Measurements from ENCODE around the gene PUSL1. TPM values are rescaled to one million over a fixed set of nuclear protein-coding genes. Genes with fewer than 3 reads are reported as not detected.

PUSL1 gene
- total and polyA plus RNA-seq, 2 experiments from 2014 or later: 41.5 to 55.8 TPM

DNA sequence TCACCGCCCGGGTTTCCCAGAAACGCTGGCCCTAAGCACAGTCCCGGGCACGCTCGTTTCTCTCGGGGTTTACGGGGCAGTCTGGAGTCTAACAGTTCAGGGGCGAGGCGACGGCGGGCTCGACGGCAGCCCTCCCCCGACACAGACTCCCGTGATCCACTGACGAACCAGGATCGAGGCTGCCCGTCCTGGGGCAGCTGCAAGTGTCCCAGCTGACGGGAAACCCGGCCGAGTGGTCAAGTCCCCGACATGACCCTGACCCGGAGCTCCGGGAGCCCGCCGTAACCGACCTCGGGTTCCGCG is 35.2 kb upstream of the PUSL1 start:
- H3K4me1 ChIP-seq (ENCODE audit: insufficient read depth): no peaks in the 10 kb centered on the region; the same call in 1 of the 2 replicates
- Mint-ChIP-seq H3K4me1 (peaks cover 25% of the 10 kb centered on the region), H3K27ac (peak overlapping the region; percentile 82), H3K4me3 (peak overlapping the region; percentile 88), H3K27me3 (ENCODE audit: insufficient read depth, low read depth, poor library complexity) (peaks cover 11% of the 10 kb centered on the region), H3K9me3 (peaks cover 3% of the 10 kb centered on the region; the same call in 1 of the 3 replicates), H3K36me3 (ENCODE audit: low read depth) (peaks cover 12% of the 10 kb centered on the region; the same call in 2 of the 3 replicates)
- H2AFZ ChIP-seq: no peak overlapping the region
- peaks cover 18% of the 10 kb centered on the region for H4K20me1 ChIP-seq (replicated peaks; ENCODE audit: insufficient read depth)
- no peaks in the 10 kb centered on the region for H3K9me2 ChIP-seq (ENCODE audit: insufficient read depth)
- H3K4me2 ChIP-seq: peak overlapping the region; percentile 92
- no peaks in the 10 kb centered on the region for H3K36me3 ChIP-seq (ENCODE audit: insufficient read depth)
- H3K27ac ChIP-seq (ENCODE audit: low read depth): no peak overlapping the region
- H3K27me3 ChIP-seq (ENCODE audit: insufficient read depth): no peaks in the 10 kb centered on the region
- ATAC-seq: no peak
- peak overlapping the region; percentile 90 for H3K4me3 ChIP-seq
- 0 out of 2 replicates have a peak, but pooled peaks cover 3% of the 10 kb centered on the region for H3F3A ChIP-seq (replicated peaks; ENCODE audit: low read depth)
- TF ChIP-seq, protein P1, sequence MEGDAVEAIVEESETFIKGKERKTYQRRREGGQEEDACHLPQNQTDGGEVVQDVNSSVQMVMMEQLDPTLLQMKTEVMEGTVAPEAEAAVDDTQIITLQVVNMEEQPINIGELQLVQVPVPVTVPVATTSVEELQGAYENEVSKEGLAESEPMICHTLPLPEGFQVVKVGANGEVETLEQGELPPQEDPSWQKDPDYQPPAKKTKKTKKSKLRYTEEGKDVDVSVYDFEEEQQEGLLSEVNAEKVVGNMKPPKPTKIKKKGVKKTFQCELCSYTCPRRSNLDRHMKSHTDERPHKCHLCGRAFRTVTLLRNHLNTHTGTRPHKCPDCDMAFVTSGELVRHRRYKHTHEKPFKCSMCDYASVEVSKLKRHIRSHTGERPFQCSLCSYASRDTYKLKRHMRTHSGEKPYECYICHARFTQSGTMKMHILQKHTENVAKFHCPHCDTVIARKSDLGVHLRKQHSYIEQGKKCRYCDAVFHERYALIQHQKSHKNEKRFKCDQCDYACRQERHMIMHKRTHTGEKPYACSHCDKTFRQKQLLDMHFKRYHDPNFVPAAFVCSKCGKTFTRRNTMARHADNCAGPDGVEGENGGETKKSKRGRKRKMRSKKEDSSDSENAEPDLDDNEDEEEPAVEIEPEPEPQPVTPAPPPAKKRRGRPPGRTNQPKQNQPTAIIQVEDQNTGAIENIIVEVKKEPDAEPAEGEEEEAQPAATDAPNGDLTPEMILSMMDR (conservative IDR thresholded peaks at IDR 0.05; ENCODE audit: low read depth in 2 of 2): no peak
- TF ChIP-seq NANOG (IDR thresholded peaks at IDR 0.05; ENCODE audit: borderline replicate concordance): no peak
- TF ChIP-seq EZH2 (IDR thresholded peaks at IDR 0.05; ENCODE audit: low read depth, unreplicated experiment): no peak
- TF ChIP-seq POLR2AphosphoS5 (IDR thresholded peaks at IDR 0.05; ENCODE audit: low read depth): no peak
- TF ChIP-seq ZNF114 (CRISPR knock-in tag; IDR thresholded peaks at IDR 0.05): no peak
- no peak for TF ChIP-seq JUNB (IDR thresholded peaks at IDR 0.05; ENCODE audit: unreplicated experiment)
- TF ChIP-seq STAT1 (IDR thresholded peaks at IDR 0.05; ENCODE audit: unreplicated experiment): no peak
- TF ChIP-seq EZH2phosphoT487 (IDR thresholded peaks at IDR 0.05; ENCODE audit: unreplicated experiment): no peak
- TF ChIP-seq, protein P2, sequence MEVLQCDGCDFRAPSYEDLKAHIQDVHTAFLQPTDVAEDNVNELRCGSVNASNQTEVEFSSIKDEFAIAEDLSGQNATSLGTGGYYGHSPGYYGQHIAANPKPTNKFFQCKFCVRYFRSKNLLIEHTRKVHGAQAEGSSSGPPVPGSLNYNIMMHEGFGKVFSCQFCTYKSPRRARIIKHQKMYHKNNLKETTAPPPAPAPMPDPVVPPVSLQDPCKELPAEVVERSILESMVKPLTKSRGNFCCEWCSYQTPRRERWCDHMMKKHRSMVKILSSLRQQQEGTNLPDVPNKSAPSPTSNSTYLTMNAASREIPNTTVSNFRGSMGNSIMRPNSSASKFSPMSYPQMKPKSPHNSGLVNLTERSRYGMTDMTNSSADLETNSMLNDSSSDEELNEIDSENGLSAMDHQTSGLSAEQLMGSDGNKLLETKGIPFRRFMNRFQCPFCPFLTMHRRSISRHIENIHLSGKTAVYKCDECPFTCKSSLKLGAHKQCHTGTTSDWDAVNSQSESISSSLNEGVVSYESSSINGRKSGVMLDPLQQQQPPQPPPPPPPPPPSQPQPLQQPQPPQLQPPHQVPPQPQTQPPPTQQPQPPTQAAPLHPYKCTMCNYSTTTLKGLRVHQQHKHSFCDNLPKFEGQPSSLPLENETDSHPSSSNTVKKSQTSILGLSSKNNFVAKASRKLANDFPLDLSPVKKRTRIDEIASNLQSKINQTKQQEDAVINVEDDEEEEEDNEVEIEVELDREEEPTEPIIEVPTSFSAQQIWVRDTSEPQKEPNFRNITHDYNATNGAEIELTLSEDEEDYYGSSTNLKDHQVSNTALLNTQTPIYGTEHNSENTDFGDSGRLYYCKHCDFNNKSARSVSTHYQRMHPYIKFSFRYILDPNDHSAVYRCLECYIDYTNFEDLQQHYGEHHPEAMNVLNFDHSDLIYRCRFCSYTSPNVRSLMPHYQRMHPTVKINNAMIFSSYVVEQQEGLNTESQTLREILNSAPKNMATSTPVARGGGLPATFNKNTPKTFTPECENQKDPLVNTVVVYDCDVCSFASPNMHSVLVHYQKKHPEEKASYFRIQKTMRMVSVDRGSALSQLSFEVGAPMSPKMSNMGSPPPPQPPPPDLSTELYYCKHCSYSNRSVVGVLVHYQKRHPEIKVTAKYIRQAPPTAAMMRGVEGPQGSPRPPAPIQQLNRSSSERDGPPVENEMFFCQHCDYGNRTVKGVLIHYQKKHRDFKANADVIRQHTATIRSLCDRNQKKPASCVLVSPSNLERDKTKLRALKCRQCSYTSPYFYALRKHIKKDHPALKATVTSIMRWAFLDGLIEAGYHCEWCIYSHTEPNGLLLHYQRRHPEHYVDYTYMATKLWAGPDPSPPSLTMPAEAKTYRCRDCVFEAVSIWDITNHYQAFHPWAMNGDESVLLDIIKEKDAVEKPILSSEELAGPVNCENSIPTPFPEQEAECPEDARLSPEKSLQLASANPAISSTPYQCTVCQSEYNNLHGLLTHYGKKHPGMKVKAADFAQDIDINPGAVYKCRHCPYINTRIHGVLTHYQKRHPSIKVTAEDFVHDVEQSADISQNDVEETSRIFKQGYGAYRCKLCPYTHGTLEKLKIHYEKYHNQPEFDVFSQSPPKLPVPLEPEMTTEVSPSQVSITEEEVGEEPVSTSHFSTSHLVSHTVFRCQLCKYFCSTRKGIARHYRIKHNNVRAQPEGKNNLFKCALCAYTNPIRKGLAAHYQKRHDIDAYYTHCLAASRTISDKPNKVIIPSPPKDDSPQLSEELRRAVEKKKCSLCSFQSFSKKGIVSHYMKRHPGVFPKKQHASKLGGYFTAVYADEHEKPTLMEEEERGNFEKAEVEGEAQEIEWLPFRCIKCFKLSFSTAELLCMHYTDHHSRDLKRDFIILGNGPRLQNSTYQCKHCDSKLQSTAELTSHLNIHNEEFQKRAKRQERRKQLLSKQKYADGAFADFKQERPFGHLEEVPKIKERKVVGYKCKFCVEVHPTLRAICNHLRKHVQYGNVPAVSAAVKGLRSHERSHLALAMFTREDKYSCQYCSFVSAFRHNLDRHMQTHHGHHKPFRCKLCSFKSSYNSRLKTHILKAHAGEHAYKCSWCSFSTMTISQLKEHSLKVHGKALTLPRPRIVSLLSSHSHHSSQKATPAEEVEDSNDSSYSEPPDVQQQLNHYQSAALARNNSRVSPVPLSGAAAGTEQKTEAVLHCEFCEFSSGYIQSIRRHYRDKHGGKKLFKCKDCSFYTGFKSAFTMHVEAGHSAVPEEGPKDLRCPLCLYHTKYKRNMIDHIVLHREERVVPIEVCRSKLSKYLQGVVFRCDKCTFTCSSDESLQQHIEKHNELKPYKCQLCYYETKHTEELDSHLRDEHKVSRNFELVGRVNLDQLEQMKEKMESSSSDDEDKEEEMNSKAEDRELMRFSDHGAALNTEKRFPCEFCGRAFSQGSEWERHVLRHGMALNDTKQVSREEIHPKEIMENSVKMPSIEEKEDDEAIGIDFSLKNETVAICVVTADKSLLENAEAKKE (CRISPR knock-in tag; IDR thresholded peaks at IDR 0.05): no peak
- TF ChIP-seq CREB1 (CRISPR knock-in tag; IDR thresholded peaks at IDR 0.05; ENCODE audit: low read depth): no peak
- TF ChIP-seq ZNF331 (CRISPR knock-in tag; IDR thresholded peaks at IDR 0.05; ENCODE audit: low read depth): no peak
- TF ChIP-seq, protein P3, sequence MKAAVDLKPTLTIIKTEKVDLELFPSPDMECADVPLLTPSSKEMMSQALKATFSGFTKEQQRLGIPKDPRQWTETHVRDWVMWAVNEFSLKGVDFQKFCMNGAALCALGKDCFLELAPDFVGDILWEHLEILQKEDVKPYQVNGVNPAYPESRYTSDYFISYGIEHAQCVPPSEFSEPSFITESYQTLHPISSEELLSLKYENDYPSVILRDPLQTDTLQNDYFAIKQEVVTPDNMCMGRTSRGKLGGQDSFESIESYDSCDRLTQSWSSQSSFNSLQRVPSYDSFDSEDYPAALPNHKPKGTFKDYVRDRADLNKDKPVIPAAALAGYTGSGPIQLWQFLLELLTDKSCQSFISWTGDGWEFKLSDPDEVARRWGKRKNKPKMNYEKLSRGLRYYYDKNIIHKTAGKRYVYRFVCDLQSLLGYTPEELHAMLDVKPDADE (IDR thresholded peaks at IDR 0.05): no peak
- TF ChIP-seq, protein P4, sequence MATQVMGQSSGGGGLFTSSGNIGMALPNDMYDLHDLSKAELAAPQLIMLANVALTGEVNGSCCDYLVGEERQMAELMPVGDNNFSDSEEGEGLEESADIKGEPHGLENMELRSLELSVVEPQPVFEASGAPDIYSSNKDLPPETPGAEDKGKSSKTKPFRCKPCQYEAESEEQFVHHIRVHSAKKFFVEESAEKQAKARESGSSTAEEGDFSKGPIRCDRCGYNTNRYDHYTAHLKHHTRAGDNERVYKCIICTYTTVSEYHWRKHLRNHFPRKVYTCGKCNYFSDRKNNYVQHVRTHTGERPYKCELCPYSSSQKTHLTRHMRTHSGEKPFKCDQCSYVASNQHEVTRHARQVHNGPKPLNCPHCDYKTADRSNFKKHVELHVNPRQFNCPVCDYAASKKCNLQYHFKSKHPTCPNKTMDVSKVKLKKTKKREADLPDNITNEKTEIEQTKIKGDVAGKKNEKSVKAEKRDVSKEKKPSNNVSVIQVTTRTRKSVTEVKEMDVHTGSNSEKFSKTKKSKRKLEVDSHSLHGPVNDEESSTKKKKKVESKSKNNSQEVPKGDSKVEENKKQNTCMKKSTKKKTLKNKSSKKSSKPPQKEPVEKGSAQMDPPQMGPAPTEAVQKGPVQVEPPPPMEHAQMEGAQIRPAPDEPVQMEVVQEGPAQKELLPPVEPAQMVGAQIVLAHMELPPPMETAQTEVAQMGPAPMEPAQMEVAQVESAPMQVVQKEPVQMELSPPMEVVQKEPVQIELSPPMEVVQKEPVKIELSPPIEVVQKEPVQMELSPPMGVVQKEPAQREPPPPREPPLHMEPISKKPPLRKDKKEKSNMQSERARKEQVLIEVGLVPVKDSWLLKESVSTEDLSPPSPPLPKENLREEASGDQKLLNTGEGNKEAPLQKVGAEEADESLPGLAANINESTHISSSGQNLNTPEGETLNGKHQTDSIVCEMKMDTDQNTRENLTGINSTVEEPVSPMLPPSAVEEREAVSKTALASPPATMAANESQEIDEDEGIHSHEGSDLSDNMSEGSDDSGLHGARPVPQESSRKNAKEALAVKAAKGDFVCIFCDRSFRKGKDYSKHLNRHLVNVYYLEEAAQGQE (IDR thresholded peaks at IDR 0.05; ENCODE audit: unreplicated experiment): no peak
- H3K79me2 ChIP-seq (replicated peaks; ENCODE audit: insufficient read depth): peaks cover 40% of the 10 kb centered on the region
- DNase-seq (ENCODE audit: low spot score): no peak

All from GM23338 (cell line).